Kidney epithelial cell (primary cell): ENCODE measurements around the gene EFCAB8. TPM values are rescaled to one million over a fixed set of nuclear protein-coding genes. Genes with fewer than 3 reads are reported as not detected.

Source experiments
- DNase-seq: peaks from one replicate; pipeline ENCODE4 v3.0.0-alpha.2; 2010; ENCODE audit warnings: low read depth
- H3K27me3 ChIP-seq: 2 replicates; pipeline ENCODE4 v1.6.0; 2011; ENCODE audit warnings: low read length; ENCODE audit not compliant: control insufficient read depth, insufficient read depth
- H3K36me3 ChIP-seq: 2 replicates; pipeline ENCODE4 v1.5.1; 2011; ENCODE audit warnings: low read length; ENCODE audit not compliant: control insufficient read depth, insufficient read depth
- H3K4me3 ChIP-seq: 2 replicates; pipeline ENCODE4 v1.5.1; 2011; ENCODE audit warnings: low read depth, mild to moderate bottlenecking, control low read depth, low read length
- CTCF ChIP-seq: IDR thresholded peaks from 2 replicates; pipeline ENCODE4 v1.5.1; 2011; ENCODE audit warnings: mild to moderate bottlenecking, moderate library complexity, low read length, control low read depth, inconsistent platforms; ENCODE audit not compliant: insufficient read depth, poor library complexity, severe bottlenecking
- total RNA-seq: library from RNA; depleted of rRNA; stranded (reverse); fragments of >200 nt; gene quantifications from 2 replicates; pipeline ENCODE4 v1.2.3, GENCODE V29; 2015

The EFCAB8 gene
- total RNA-seq, 1 donor from 2014 or later = not detected

GRCh38 chr20:32980990-32981389 lies 122.3 kb downstream of the EFCAB8 start:
- no peak for DNase-seq

GRCh38 chr20:32982617-32983458 lies 124.1 kb downstream of the EFCAB8 start:
- H3K27me3 ChIP-seq = no peaks in the 10 kb centered on the region
- no peaks in the 10 kb centered on the region for H3K36me3 ChIP-seq
- H3K4me3 ChIP-seq = no peak overlapping the region
- no peak for DNase-seq
- TF ChIP-seq CTCF = no peak

More at GRCh38 chr20:32980990-32981389, 122.3 kb downstream of the EFCAB8 start:
- H3K36me3 ChIP-seq = no peaks in the 10 kb centered on the region
- H3K27me3 ChIP-seq = no peaks in the 10 kb centered on the region
- no peak overlapping the region for H3K4me3 ChIP-seq
- no peak for TF ChIP-seq CTCF

DNA sequence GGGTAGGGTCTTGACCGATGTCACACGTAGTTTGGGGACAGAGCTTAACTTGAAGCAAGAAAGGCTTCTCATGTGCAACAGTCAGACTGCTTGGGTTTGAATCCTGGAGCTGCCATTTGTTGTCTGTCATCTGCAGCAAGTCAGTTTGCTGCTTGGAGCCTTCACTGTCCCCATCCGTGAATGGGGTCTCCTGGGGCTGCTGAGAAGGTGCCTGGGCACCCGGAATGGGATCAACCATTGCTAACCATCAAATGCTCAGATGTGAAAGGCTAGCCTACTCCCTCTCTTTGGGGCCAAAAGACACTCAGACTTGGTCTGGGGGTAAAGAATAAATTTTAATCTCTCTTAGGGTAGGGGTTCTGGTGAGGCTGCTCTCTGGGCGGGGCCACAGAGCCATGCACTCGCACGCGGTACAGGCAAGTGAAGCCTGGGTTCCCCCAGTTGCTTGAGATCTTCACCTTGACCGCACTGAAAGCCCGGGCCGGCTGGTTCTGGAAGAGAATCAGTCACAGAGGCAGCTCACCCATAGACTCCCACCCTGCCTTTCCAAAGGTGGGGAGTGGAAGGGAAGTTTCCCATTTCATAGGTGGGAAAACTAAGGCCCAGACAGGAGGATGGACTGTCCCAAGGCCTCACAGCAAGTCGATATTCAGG lies 124.9 kb downstream of the EFCAB8 start:
- Histone ChIP-seq H3K4me3 (no peak overlapping the region), H3K36me3 (no peaks in the 10 kb centered on the region), H3K27me3 (no peaks in the 10 kb centered on the region)
- no peak for DNase-seq
- TF ChIP-seq CTCF = no peak

GRCh38 chr20:32984196-32984595 lies 125.5 kb downstream of the EFCAB8 start:
- Histone ChIP-seq H3K27me3 (no peaks in the 10 kb centered on the region), H3K4me3 (no peak overlapping the region), H3K36me3 (no peaks in the 10 kb centered on the region)
- DNase-seq = no peak
- TF ChIP-seq CTCF = no peak

- H3K27me3 ChIP-seq = no peaks in the 10 kb centered on the region
- no peaks in the 10 kb centered on the region for H3K36me3 ChIP-seq
- no peak for TF ChIP-seq CTCF
- no peak for DNase-seq
- H3K4me3 ChIP-seq = no peak overlapping the region
Measured at GRCh38 chr20:32984631-32985354, 126.1 kb downstream of the EFCAB8 start.
